Measurements from ENCODE around the gene MBTPS1. TPM values are rescaled to one million over a fixed set of nuclear protein-coding genes. Genes with fewer than 3 reads are reported as not detected.
A peak's percentile ranks its signal among the peaks of the same experiment; 100 is the strongest.

MBTPS1 gene
- total and polyA plus RNA-seq, 10 of the 15 experiments (the other 5 are each of a cell fraction or from before 2014, with no cell fraction given): 1.3 to 43.9 (median 35.2) TPM

DNA sequence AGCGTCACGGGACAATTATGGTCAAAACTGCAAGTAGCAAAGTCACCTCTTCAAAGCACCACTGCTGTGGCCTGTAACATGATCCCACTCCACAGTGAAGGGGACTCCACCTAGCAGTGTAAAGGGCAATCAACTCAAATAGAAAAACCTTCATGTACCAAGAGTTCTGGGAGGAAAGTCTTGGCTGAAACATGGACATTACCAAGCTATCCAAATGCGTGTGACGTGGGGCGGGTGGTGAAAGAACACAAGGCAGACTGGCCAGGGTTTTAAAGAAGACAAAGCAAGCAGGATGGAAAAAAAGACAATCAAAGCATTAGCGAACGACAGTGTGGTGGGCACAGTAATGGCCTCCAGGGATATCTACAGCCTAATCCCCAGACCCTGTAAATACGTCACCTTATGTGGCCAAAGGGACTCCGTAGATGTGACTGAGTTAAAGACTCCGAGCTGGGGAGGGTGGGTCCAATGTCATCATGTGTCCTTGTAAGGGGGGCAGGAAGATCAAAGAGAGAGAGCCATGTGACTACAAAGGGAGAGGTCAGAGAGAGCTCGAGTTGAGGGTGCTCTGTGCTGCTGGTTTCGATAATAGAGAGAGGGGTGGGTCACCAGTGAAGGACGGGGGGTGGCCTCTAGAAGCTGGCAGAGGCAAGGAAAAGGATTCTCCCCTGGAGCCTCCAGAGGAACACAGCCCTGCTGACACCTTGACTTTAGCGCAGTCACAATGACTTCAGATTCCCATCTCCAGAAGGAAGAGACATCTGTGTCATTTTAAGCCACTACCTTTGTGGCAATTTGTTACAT lies 22.3 kb upstream of the MBTPS1 start (continued):
- TF ChIP-seq YBX1 (IDR thresholded peaks at IDR 0.05) (no peak), LARP7 (IDR thresholded peaks at IDR 0.05) (no peak), FOS (IDR thresholded peaks at IDR 0.05; ENCODE audit: borderline replicate concordance, extremely low read depth, insufficient read length) (no peak), RB1 (IDR thresholded peaks at IDR 0.05; ENCODE audit: borderline replicate concordance) (no peak), WRNIP1 (IDR thresholded peaks at IDR 0.05; ENCODE audit: borderline replicate concordance, low read depth, low read length) (no peak), RAD51 (IDR thresholded peaks at IDR 0.05) (no peak; the same call in 1 of the 2 replicates), ASH2L (IDR thresholded peaks at IDR 0.05; ENCODE audit: borderline replicate concordance, low read depth) (no peak), IRF4 (IDR thresholded peaks at IDR 0.05; ENCODE audit: low read depth, low read length) (no peak), HDGF (IDR thresholded peaks at IDR 0.05) (0 out of 2 replicates have a peak, but pooled peaks have one; percentile 23), BHLHE40 (IDR thresholded peaks at IDR 0.05; ENCODE audit: borderline replicate concordance in 1 of 2, low read depth in 2 of 2, low read length in 1 of 2) (peak; percentile 89 to 91), MEF2B (IDR thresholded peaks at IDR 0.05; ENCODE audit: partially characterized antibody, poor library complexity, severe bottlenecking) (no peak), TCF7 (IDR thresholded peaks at IDR 0.05; ENCODE audit: borderline replicate concordance) (peak; percentile 59), NFYB (IDR thresholded peaks at IDR 0.05; ENCODE audit: insufficient read depth, low read depth, low read length) (no peak), HDAC2 (IDR thresholded peaks at IDR 0.05) (no peak), STAT1 (conservative IDR thresholded peaks at IDR 0.05) (no peak), SMC3 (IDR thresholded peaks at IDR 0.05; ENCODE audit: borderline replicate concordance, low read length) (no peak), ETV6 (conservative IDR thresholded peaks at IDR 0.05 in 1 of 2, IDR thresholded peaks at IDR 0.05 in 1 of 2; ENCODE audit: borderline replicate concordance in 1 of 2, low read depth in 1 of 2) (no peak), GATAD2B (conservative IDR thresholded peaks at IDR 0.05; ENCODE audit: low read depth) (no peak)
- TF ChIP-seq, protein P1, sequence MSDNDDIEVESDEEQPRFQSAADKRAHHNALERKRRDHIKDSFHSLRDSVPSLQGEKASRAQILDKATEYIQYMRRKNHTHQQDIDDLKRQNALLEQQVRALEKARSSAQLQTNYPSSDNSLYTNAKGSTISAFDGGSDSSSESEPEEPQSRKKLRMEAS (IDR thresholded peaks at IDR 0.05; ENCODE audit: low read depth, low read length): no peak
- TF ChIP-seq, protein P2, sequence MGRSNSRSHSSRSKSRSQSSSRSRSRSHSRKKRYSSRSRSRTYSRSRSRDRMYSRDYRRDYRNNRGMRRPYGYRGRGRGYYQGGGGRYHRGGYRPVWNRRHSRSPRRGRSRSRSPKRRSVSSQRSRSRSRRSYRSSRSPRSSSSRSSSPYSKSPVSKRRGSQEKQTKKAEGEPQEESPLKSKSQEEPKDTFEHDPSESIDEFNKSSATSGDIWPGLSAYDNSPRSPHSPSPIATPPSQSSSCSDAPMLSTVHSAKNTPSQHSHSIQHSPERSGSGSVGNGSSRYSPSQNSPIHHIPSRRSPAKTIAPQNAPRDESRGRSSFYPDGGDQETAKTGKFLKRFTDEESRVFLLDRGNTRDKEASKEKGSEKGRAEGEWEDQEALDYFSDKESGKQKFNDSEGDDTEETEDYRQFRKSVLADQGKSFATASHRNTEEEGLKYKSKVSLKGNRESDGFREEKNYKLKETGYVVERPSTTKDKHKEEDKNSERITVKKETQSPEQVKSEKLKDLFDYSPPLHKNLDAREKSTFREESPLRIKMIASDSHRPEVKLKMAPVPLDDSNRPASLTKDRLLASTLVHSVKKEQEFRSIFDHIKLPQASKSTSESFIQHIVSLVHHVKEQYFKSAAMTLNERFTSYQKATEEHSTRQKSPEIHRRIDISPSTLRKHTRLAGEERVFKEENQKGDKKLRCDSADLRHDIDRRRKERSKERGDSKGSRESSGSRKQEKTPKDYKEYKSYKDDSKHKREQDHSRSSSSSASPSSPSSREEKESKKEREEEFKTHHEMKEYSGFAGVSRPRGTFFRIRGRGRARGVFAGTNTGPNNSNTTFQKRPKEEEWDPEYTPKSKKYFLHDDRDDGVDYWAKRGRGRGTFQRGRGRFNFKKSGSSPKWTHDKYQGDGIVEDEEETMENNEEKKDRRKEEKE (IDR thresholded peaks at IDR 0.05): no peak
- TF ChIP-seq, protein P3, sequence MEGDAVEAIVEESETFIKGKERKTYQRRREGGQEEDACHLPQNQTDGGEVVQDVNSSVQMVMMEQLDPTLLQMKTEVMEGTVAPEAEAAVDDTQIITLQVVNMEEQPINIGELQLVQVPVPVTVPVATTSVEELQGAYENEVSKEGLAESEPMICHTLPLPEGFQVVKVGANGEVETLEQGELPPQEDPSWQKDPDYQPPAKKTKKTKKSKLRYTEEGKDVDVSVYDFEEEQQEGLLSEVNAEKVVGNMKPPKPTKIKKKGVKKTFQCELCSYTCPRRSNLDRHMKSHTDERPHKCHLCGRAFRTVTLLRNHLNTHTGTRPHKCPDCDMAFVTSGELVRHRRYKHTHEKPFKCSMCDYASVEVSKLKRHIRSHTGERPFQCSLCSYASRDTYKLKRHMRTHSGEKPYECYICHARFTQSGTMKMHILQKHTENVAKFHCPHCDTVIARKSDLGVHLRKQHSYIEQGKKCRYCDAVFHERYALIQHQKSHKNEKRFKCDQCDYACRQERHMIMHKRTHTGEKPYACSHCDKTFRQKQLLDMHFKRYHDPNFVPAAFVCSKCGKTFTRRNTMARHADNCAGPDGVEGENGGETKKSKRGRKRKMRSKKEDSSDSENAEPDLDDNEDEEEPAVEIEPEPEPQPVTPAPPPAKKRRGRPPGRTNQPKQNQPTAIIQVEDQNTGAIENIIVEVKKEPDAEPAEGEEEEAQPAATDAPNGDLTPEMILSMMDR (IDR thresholded peaks at IDR 0.05 in 2 of 3, conservative IDR thresholded peaks at IDR 0.05 in 1 of 3; ENCODE audit: control insufficient read depth in 2 of 3, extremely low read depth in 1 of 3, insufficient read depth in 1 of 3, low read depth in 3 of 3, low read length in 3 of 3): no peak
- TF ChIP-seq, protein P4, sequence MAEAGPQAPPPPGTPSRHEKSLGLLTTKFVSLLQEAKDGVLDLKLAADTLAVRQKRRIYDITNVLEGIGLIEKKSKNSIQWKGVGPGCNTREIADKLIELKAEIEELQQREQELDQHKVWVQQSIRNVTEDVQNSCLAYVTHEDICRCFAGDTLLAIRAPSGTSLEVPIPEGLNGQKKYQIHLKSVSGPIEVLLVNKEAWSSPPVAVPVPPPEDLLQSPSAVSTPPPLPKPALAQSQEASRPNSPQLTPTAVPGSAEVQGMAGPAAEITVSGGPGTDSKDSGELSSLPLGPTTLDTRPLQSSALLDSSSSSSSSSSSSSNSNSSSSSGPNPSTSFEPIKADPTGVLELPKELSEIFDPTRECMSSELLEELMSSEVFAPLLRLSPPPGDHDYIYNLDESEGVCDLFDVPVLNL (IDR thresholded peaks at IDR 0.05; ENCODE audit: low read depth, low read length): no peak

All from GM12878 (cell line).